HG02884 (cell line): ENCODE data around the gene STOML3.
"Not testable (repeated sequence)": the region's sequence is repeated elsewhere in the genome, so short reads cannot be mapped to it uniquely, and the experiment has no call there.

Experiments
- ATAC-seq: cut with Tn5 transposase; IDR thresholded peaks from one replicate; pipeline ENCODE4 v1.9.1; 2021; ENCODE audit warnings: mild to moderate bottlenecking, moderate library complexity; ENCODE audit not compliant: unreplicated experiment

The STOML3 gene, protein sequence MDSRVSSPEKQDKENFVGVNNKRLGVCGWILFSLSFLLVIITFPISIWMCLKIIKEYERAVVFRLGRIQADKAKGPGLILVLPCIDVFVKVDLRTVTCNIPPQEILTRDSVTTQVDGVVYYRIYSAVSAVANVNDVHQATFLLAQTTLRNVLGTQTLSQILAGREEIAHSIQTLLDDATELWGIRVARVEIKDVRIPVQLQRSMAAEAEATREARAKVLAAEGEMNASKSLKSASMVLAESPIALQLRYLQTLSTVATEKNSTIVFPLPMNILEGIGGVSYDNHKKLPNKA

DNA sequence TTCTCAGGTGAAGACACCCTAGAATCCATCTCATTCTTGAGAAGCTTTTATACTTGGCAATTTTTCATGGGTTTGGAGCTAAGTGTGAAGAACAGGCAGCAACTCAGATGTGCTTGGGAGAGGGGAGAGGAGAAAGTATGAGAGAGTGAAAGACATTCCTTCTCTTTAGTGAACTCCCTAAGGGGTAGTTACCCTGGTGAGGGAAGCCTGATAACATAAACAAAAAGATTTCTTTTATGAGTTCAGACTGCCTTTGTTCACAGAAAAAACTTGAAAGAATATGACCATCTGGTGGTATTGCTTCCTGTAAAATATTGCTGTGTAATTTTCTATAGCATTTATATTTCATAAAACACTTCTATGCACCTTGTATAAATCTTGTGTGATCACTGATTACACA, at the start of gene STOML3:
TSS of gene STOML3 (minus strand) at position 139 of the 400 bp plus-strand sequence. CDS start at position 29, 110 bp downstream.
- no peak for ATAC-seq

DNA sequence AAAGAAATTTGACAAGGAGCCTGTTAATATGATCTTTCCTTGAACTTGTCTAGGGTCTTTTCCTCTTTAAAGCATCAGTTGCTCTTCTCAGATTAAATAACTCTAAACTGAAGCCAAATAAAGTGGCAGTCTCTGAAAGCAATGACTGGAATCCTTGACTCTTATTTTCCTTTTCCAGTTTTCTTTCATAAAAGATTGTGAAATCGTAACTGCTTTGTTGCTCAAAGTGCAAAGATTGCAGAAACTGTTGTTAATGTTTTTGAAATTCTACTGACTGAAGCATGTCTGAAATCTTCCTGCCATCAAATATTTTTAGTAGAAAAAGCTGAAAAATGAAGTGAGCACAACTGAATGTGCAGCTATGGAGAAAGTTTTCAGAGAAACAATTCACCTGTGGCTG, 49.6 kb upstream of the STOML3 start:
- ATAC-seq = no peak

DNA sequence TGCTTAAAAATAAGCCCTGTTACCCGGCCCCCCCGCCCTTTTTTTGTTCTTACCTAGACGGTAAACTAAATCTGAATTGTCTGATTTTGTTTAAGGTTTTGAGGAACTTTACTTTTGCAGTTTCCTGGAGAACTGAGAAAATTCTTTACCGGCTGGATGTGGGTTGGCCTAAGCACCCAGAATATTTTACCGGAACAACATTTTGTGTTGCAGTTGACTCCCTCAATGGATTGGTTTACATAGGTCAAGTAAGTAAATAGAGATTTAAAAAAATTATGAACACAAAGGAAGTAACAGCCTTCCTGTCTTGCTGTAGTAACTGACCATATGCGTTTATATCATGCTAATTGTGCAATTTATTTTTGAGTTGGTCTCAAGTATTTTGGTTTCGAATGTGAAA, 48.4 kb upstream of the STOML3 start:
- ATAC-seq = no peak

DNA sequence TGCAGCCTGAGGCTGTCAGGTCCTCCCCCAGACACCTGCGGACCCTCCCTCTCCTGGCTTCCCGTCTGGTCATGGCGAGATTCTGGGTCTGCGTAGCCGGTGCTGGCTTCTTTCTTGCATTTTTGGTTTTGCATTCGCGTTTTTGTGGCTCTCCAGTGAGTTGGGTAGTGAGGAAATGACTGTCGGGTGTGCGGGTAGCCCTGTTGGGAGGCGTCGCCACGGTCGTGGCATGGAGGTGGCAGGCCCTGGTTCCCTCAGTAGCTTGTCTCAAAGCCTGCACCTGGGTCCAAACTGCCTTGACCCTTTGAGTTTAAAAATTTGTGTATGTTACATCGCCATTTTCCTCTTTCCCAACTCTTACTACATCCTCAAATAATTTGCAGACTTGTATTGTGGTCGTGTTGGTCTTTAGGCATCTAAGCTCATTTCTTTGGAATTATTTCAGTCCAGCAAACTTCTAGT, 48.0 kb upstream of the STOML3 start:
- ATAC-seq = peak; percentile 34

DNA sequence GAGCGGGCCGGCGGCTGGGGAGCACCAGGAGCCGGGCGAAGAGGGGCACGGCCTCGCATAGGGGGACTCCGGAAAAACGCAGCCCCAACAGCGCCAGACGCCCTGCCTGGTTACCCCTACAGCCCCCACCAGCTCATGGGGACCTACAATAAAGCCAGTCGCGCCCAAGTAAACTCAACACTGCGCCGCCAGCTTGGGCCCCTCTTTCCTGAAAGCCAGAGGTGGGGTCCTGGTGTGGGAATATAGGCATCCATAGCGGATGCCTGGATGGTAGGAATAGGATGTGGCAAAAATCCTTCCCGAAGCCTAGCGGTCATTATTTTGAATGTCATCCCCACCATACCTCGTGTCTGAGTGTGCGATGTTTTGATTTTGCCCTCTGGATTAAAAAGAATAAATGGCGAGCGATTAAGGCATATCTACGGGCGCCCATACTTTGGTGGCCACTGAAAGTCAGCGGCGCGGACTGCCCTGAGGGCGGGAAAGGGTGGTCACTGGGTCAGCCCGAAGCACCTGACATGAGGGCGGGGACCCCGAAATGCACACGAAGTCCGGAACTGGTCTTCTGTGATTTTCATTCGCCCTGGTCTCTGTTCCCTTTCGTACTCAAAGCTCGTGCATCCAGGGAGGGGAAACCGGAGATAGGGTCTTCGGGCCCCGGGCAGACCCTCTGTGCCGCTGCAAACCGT, 47.4 kb upstream of the STOML3 start, which contains the start of the genes NHLRC3 and PROSER1:
TSS of gene NHLRC3 (plus strand) at position 577 of the 689 bp plus-strand sequence. CDS start 184 bp downstream, outside the sequence.
TSS of gene PROSER1 (minus strand) at position 210 of the 689 bp plus-strand sequence. CDS start 847 bp downstream, outside the sequence.
- ATAC-seq = peak; percentile 60

DNA sequence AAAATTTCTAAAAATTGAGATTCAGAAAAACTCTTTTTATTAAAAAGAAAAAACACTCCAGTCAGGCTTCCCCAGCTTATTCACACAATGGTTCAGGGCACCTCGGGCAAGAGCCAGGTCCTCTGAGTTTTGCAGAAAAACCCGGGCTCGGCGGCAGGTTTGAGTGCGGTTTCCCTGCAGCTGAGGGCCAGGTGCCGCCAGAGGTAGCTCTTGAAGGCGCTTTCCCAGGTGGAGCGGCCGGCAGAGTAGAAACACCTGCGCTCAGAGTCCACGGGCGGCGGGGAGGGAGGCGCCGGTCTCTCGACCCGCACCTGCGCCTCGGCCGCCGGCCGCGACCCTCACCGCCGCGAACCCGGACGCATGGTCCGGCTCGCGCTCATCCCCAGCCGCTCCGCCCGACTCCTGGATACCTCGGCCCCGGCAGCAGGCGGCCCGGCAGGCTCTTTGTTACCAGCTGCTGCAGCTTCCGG, 46.8 kb upstream of the STOML3 start:
- peak; percentile 13 for ATAC-seq

DNA sequence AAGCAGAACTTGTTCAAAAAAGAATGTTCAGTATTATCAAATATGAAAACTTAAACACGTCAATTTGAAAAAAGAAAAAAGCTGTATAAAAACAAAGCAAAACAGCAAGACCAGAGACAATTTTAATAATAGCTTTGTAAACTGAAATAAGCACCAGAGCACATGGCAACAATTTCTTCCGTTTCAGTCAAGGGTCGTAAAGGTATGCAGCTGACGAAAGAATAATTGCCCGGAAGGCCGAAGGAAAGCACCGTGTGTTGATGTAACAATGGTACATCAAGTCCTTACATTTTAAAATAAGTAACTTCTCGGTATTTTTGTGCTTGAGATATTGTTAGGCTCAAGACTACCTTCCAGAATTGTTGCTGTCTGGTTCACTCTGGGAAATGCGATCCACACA, 45.6 kb upstream of the STOML3 start:
- ATAC-seq = no peak

DNA sequence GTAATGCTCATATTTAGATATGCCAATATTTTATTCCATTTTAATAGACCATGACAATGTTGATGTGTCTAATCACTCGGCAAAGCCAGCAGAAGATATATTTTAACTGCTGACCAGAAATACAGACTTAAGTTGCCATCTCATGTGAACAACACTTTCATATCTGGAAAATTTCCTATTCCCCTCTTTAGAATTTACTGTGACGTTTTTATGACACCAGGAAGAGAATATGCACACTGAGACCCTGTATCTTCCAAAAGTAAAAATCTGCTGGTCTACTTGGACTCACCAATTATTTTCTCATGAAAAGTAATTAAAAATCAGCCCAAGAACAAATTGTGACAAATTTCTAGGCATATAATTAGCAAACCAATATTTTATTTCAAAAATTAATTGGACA, 45.2 kb upstream of the STOML3 start:
- no peak for ATAC-seq

DNA sequence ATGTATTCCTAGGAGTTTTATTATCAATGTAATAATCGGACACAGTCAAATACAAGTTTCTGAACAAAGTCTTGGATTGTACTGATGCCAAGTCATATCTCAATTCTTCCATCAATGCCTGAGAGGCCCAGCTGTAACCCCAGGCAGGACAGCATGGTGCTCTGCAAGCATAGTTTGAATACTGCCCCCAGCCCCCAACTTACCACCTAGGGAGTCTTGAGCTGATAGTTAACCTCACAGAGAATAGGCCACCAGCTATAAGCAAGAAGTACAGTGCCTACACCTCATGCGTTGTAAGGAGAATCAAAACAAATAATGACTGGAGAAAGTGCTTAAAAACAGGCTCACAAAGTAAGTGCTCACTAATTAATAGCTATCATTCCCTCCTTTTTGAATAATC, 44.6 kb upstream of the STOML3 start:
- no peak for ATAC-seq

DNA sequence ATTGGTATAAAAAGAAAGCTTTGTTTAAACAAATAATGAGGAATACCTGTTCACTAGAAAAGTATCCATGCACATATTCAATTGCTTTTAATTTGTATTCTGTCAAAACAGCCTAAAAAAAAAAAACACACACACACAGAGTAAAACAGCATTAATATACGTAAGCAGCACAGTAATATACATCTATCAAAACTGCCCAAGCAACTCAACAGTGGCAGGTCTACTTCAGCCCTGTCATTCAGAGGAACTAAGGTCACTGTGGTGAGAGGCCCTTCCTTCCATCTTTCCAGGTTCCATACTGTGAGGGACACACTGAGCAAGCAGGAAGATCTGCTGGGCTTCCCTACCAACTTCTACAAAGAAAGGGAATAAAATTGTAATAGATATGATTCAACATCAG, 43.5 kb upstream of the STOML3 start:
- ATAC-seq = no peak

DNA sequence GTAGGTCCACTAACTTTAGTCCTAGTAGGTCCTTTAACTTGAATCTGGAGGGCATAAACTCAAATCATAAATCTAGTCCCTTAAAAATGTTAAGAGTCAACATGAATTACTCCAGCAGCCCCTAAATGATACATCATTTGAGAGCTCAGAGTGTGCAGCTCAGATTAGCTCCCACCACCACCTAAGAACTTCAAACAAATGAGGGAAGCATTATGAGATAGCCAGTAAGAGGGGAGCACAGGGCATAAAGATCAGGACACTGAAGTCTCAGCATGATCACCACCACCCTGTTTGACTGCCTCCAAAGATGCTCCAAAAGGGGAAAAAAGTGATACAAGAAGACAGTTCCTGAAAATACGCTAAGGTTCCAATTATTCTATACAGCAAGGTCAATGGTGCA, 41.5 kb upstream of the STOML3 start:
- ATAC-seq = no peak

DNA sequence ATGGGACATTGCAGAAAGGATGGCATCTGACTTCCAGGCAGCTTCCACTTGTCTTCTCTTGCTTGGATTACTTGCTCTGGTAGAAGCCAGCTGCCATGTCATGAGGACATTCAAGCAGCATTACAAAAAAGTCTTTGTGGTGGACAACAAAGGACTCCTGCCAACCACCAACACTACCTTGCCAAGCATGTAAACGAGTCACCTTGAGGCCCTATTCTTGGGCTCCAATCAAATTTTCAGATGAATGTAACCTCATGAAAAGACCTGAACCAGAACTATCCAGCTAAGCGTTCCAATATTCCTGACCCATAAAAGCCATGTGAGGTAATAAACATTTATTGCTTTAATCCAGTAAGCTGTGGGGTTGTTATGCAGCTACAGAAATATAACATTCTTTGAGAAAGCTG, 34.8 kb upstream of the STOML3 start:
- ATAC-seq = no peak

DNA sequence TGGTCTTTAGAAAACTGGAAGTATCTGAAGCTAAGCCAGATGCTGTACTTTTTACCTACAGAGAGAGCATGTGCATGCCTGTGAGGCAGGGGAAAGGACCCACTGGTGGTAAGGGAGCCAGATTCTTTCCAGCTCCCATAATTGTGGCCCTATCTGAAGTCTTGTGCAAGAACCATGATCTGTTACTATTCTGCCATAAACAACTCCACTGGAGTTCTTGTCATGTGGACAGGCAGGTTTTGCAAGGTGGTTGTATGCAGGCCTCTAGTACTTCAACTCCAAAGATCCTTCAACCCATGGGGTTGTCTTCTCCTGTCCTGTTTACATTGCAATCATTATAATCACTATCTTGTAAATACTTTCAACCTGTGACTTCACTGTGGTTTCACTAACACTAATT, 33.1 kb upstream of the STOML3 start:
- no peak for ATAC-seq

DNA sequence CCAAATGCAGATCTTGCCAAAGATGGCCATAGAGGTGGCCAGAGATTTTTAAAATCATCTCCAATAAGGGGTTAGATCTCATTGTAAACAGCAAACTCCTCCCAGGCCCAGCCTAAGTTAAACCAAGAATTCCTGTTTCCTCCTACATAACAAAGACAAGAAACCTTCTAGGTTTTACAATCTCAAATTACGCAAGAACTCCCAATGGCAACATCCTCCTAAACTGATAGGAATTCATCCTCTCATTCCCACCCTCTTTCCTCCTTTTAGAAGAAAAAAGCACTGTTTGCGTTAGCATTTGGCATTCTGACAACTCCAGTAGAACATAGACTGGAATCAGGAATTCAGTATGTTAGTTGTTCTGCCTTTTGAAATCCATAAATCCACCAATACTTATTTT, 32.7 kb upstream of the STOML3 start:
- ATAC-seq = no peak

DNA sequence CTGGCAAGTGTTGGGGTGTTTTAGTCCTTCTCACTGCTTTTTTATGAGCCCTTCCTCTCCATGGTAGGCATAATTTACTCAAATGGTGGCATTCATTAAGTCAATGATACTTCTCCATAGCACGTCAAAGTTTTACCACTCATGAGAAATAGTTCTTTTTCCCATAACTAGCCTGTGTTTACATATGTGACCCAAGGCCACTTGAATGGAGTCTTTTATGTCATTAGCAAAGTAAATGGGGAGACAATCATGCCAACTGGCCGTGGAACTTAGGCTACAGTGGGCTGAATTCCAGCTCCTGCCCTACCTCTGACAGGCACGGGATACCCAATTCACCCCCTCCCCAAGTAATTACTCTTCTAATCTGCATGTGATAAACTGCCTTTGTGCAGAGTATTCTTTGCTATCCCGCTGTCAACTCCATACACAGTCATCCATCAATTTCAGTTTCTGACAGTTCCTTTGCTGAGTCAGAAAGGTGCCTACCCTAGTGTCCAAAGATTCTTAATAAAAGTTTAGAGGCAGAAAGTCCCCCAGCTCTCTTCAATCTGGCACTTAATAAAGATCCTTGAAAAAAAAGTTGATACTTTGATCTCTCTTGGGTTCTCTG, 30.3 kb upstream of the STOML3 start:
- no peak for ATAC-seq

DNA sequence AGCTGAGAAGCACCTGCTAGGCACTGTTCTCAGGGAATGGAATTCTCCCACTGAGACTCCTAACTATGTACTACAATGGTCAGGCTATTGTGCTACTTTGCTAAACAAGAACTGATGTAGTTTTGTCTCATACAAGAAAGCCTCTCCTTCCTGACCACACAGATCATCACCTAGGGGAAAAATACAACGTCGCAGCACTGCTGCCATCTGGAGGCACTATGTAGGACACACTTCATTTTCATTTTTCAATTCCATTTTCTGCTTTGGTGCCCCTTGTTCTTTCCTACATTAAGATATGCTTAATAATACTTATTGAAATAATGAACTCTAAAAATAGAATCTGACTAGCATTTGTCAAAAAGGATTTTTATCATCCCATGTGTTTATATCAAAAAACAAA, 26.2 kb upstream of the STOML3 start:
- ATAC-seq = peak; percentile 76

DNA sequence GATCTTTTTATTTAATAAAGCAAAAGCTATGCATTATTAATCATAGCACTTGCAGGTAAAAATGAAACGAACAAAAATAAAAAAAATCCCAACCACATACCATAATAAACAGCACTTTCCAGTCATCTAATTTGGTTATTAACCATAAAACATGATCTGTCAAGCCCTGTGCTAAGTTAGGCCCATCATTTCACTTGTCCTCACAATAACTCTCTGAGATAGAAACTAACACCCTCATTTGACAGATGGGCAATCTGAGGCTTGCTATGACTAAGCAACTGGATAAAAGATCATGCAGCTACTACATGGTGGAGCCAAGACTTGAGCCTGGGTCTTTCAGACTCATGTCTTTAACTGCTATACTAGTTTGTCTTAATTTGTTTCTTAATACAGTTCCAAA, 25.5 kb upstream of the STOML3 start:
- peak; percentile 77 for ATAC-seq

DNA sequence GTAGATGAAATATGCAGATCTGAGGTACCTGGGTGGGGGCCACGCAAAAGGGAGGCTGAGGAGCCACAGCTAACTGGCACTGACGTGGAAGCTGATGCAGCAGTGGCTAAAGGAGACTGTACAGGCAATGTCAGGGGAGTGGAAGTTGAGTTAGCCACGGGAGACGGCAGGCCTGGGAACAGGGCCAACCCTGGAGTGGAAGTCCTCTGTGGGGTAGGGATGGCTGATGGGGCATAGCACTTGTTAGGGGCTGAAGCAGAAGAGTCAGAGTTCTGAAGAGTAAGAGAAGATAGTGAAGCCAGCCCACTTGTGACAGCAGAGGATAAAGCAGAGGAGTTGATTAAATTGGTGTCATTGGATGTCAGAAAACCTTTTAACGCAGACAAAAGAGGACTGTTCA, 22.8 kb upstream of the STOML3 start:
- ATAC-seq = no peak

DNA sequence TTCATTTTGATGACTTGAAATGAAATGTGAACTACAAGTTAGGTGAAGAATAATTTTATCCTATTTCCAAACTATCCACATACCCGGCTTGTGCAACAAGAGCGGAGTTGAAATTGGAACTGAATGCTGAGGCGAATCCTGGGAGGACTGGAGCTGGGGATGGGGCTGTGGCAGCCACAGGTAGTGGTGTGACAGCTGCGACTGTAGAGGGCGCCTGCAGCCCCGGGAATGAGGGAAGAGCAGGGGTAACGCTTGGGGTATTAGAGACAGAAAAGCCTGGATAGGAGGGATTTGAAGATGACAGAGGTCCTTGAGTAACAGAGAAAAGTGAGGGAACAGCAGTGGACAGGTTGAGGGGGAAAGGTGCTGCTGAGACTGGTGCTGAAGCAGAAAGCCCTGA, 22.0 kb upstream of the STOML3 start:
- no peak for ATAC-seq

DNA sequence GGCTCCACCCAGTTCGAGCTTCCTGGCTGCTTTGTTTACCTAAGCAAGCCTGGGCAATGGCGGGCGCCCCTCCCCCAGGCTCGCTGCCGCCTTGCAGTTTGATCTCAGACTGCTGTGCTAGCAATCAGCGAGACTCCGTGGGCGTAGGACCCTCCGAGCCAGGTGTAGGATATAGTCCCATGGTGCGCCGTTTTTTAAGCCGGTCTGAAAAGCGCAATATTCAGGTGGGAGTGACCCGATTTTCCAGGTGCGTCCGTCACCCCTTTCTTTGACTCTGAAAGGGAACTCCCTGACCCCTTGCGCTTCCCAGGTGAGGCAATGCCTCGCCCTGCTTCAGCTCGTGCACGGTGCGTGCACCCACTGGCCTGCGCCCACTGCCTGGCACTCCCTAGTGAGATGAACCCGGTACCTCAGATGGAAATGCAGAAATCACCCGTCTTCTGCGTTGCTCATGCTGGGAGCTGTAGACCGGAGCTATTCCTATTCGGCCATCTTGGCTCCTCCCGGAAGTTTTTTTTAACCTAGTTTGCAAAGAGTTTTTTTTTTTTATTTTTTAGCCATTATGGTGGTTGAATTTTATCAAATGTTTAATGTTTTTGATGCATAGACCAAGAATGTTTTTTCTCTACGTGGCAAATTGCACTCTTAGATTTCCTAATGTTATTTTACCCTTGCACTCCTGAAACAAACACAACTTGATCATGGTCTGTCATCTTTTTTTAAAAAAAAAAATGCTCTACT, 15.9 kb upstream of the STOML3 start:
- ATAC-seq = not testable (repeated sequence)

DNA sequence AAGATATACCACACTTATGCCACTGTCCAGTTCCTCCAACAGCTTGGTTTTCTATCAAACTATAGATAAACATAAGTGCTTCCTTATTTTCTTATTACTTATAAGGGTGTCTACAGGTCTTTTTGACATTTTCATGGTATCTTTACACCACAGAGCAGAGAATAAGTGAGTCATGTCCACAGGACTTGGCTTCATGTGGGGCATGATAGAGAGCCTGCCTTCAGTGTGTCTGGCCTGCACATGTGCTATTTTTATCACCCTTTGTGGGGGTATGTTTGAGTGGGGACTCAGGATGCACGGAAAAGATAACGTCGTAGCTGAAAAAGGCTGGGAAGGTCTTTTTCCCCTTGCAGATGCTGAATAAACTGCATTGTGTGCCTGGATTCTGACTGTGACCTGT, 8.1 kb upstream of the STOML3 start:
- no peak for ATAC-seq
